ENCODE measurements around the gene HDAC9. TPM values are rescaled to one million over a fixed set of nuclear protein-coding genes. Genes with fewer than 3 reads are reported as not detected.

HDAC9 gene
- polyA plus RNA-seq, 2 of the 4 experiments (the other 2 are of a cell fraction) = 0.05 to 0.26 TPM

- POLR2A ChIA-PET = no interaction called here
Observed at GRCh38 chr7:18597754-18598153, 102.2 kb downstream of the HDAC9 start.

GRCh38 chr7:18607025-18607424 lies 111.5 kb downstream of the HDAC9 start:
- ChIA-PET CTCF (no interaction called here), POLR2A (no interaction called here)
- TF ChIP-seq GATA3 (IDR thresholded peaks at IDR 0.05; ENCODE audit: borderline replicate concordance) (no peak), E2F6 (IDR thresholded peaks at IDR 0.05; ENCODE audit: borderline replicate concordance, low read depth) (no peak), ZC3H11A (IDR thresholded peaks at IDR 0.05) (no peak), EHMT2 (IDR thresholded peaks at IDR 0.05; ENCODE audit: low read depth) (no peak), EP300 (IDR thresholded peaks at IDR 0.05) (no peak), HMGXB4 (CRISPR knock-in tag; IDR thresholded peaks at IDR 0.05; ENCODE audit: borderline replicate concordance) (no peak), SMC3 (IDR thresholded peaks at IDR 0.05) (no peak)
- H3K4me1 ChIP-seq = no peaks in the 10 kb centered on the region
- DNase-seq (ENCODE audit: low read depth in 1 of 2, low spot score in 1 of 2) = no peak
- WGBS (ENCODE audit: missing lambda C conversion rate) = 0% methylated on average over 1 of the region's 1 CpG
- ATAC-seq = no peak
- H3K9me3 ChIP-seq = peaks cover 9% of the 10 kb centered on the region; the same call in 1 of the 3 replicates
- no peak overlapping the region for H3K4me3 ChIP-seq
- FAIRE-seq = no peak
- H3K27ac ChIP-seq = no peak overlapping the region
- no peak overlapping the region for H3K4me2 ChIP-seq

More at GRCh38 chr7:18597754-18598153, 102.2 kb downstream of the HDAC9 start:
- DNase-seq (ENCODE audit: low read depth in 1 of 2, low spot score in 1 of 2) (no peak), ATAC-seq (no peak), FAIRE-seq (no peak)
- WGBS (ENCODE audit: missing lambda C conversion rate) = 21% methylated on average over 1 of the region's 1 CpG
- H3K9me3 ChIP-seq = no peaks in the 10 kb centered on the region
- H3K27ac ChIP-seq = no peak overlapping the region
- no peak overlapping the region for H3K4me2 ChIP-seq
- no peaks in the 10 kb centered on the region for H3K4me1 ChIP-seq
- no peak for TF ChIP-seq HOXA7 (CRISPR knock-in tag; IDR thresholded peaks at IDR 0.05)
- no peak for TF ChIP-seq USF2 (IDR thresholded peaks at IDR 0.05)
- no peak for TF ChIP-seq SREBF2 (IDR thresholded peaks at IDR 0.05)
- no peak for TF ChIP-seq FOXS1 (CRISPR knock-in tag; IDR thresholded peaks at IDR 0.05)
- TF ChIP-seq ZC3H11A (IDR thresholded peaks at IDR 0.05) = no peak
- TF ChIP-seq CEBPB (IDR thresholded peaks at IDR 0.05) = no peak
- TF ChIP-seq MAFK (IDR thresholded peaks at IDR 0.05; ENCODE audit: partially characterized antibody) = no peak
- no peak for TF ChIP-seq JUNB (IDR thresholded peaks at IDR 0.05)
- no peak for TF ChIP-seq E2F6 (IDR thresholded peaks at IDR 0.05; ENCODE audit: borderline replicate concordance, low read depth)
- TF ChIP-seq CHD4 (IDR thresholded peaks at IDR 0.05; ENCODE audit: borderline replicate concordance) = no peak
- TF ChIP-seq RAD21 (conservative IDR thresholded peaks at IDR 0.05 in 1 of 2, IDR thresholded peaks at IDR 0.05 in 1 of 2) = no peak
- TF ChIP-seq EHMT2 (IDR thresholded peaks at IDR 0.05; ENCODE audit: low read depth) = no peak
- no peak for TF ChIP-seq JUN (IDR thresholded peaks at IDR 0.05)
- TF ChIP-seq NR3C1 (IDR thresholded peaks at IDR 0.05) = no peak
- TF ChIP-seq MYC (IDR thresholded peaks at IDR 0.05; ENCODE audit: borderline replicate concordance, low read length) = no peak
- CTCF ChIA-PET = interaction anchor here (1.4 kb wide), 1 partner anchor 9 kb away, joined by 3 read pairs; no protein-coding TSS in a partner anchor
- no peak overlapping the region for H3K4me3 ChIP-seq

GRCh38 chr7:18610331-18610948 lies 114.9 kb downstream of the HDAC9 start:
- 40% methylated on average over 8 of the region's 8 CpGs for WGBS (ENCODE audit: missing lambda C conversion rate)
- Histone ChIP-seq H3K4me1 (no peaks in the 10 kb centered on the region), H3K4me2 (no peak overlapping the region), H3K27ac (no peak overlapping the region), H3K9me3 (peaks cover under 1% of the 10 kb centered on the region; the same call in 1 of the 3 replicates), H3K4me3 (no peak overlapping the region)
- DNase-seq (ENCODE audit: low read depth in 1 of 2, low spot score in 1 of 2) (peak in 1 of 2 experiments; percentile 48), FAIRE-seq (peak; percentile 61), ATAC-seq (peak in 1 of 2 experiments; percentile 55; a peak in 1 of 6 replicates)
- POLR2A ChIA-PET = no interaction called here
- CTCF ChIA-PET = interaction anchor here (0.6 to 2.1 kb wide), 5 partner anchors 16 to 1086 kb away, joined by 3 to 7 read pairs (median 4); no protein-coding TSS in a partner anchor
- 0 out of 3 replicates have a peak, but pooled peaks have one; percentile 11 for TF ChIP-seq SMC3 (IDR thresholded peaks at IDR 0.05)
- TF ChIP-seq SREBF2 (IDR thresholded peaks at IDR 0.05) = no peak
- no peak for TF ChIP-seq REST (IDR thresholded peaks at IDR 0.05)
- peak; percentile 29 for TF ChIP-seq CTCF (IDR thresholded peaks at IDR 0.05)
- 0 out of 5 replicates have a peak, but pooled peaks of 1 of the 2 experiments have one; percentile 18 for TF ChIP-seq RAD21 (conservative IDR thresholded peaks at IDR 0.05 in 1 of 2, IDR thresholded peaks at IDR 0.05 in 1 of 2)
